Smooth muscle cell (in vitro differentiated cells): Measurements from ENCODE around the gene HABP2. TPM values are rescaled to one million over a fixed set of nuclear protein-coding genes. Genes with fewer than 3 reads are reported as not detected.

Source experiments
- DNase-seq: peaks from one replicate; lab custom pipeline; 2025; ENCODE audit not compliant: unreplicated experiment; lab: John Stamatoyannopoulos, UW
- H2AFZ ChIP-seq: fragments of 200-600 bp; sonication (generic); 2 replicates; pipeline ENCODE4 v1.6.0; 2016; ENCODE audit warnings: antibody characterized with exemption, low read depth, mild to moderate bottlenecking
- H3F3A ChIP-seq: fragments of 200-600 bp; sonication (generic); 2 replicates; pipeline ENCODE4 v1.6.0; 2017; ENCODE audit warnings: antibody characterized with exemption, low read depth
- H3K27ac ChIP-seq: fragments of 200-600 bp; sonication (generic); 2 replicates; pipeline ENCODE4 v1.5.1; 2016; ENCODE audit warnings: low read depth, mild to moderate bottlenecking
- H3K27me3 ChIP-seq: fragments of 200-600 bp; sonication (generic); 2 replicates; pipeline ENCODE4 v1.6.1; 2016; ENCODE audit warnings: low read depth, mild to moderate bottlenecking
- H3K36me3 ChIP-seq: fragments of 200-600 bp; sonication (generic); 2 replicates; pipeline ENCODE4 v1.5.1; 2016; ENCODE audit warnings: low read depth
- H3K4me1 ChIP-seq: fragments of 200-600 bp; sonication (generic); 2 replicates; pipeline ENCODE4 v1.5.1; 2016; ENCODE audit warnings: low read depth
- H3K4me2 ChIP-seq: fragments of 200-600 bp; sonication (generic); 2 replicates; pipeline ENCODE4 v1.6.0; 2016; ENCODE audit warnings: mild to moderate bottlenecking
- H3K4me3 ChIP-seq: fragments of 200-600 bp; sonication (generic); 2 replicates; pipeline ENCODE4 v1.5.1; 2016; ENCODE audit warnings: mild to moderate bottlenecking
- H3K79me2 ChIP-seq: fragments of 200-600 bp; sonication (generic); 2 replicates; pipeline ENCODE4 v1.6.0; 2016; ENCODE audit warnings: low read depth, mild to moderate bottlenecking
- H3K9ac ChIP-seq: fragments of 200-600 bp; sonication (generic); 2 replicates; pipeline ENCODE4 v1.6.0; 2016; ENCODE audit warnings: low read depth
- H3K9me3 ChIP-seq: fragments of 200-600 bp; sonication (generic); replicated peaks from 2 replicates; pipeline ENCODE4 v1.5.1; 2016; ENCODE audit warnings: low read depth
- H4K20me1 ChIP-seq: fragments of 200-600 bp; sonication (generic); 2 replicates; pipeline ENCODE4 v1.6.0; 2016; ENCODE audit warnings: low read depth
- WGBS: methylation state at CpG from one replicate; pipeline ENCODE4 v1.1.7; 2016; ENCODE audit warnings: low lambda C conversion rate; 5-methylcytosine and 5-hydroxymethylcytosine counted together
- polyA plus RNA-seq: library from polyadenylated mRNA; unstranded; fragments of >200 nt; fragmentation: Nextera tagmentation; extraction: Ambion mirVana; gene quantifications from 2 replicates; pipeline ENCODE4 v1.2.1, GENCODE V29; 2016
- total RNA-seq: library from RNA; depleted of rRNA; stranded (reverse); fragments of >200 nt; gene quantifications from 2 replicates; pipeline ENCODE4 v1.2.3, GENCODE V29; 2014
- TF ChIP-seq, protein P1 (sequence below): fragments of 200-600 bp; sonication (generic); IDR thresholded peaks from 2 replicates; pipeline ENCODE4 v1.5.1; 2017; ENCODE audit warnings: borderline replicate concordance, mild to moderate bottlenecking, antibody characterized with exemption; ENCODE audit not compliant: insufficient read depth, poor library complexity, severe bottlenecking

The HABP2 gene
- total and polyA plus RNA-seq, 2 experiments from 2014 or later: 0.05 TPM; not detected in 1

DNA sequence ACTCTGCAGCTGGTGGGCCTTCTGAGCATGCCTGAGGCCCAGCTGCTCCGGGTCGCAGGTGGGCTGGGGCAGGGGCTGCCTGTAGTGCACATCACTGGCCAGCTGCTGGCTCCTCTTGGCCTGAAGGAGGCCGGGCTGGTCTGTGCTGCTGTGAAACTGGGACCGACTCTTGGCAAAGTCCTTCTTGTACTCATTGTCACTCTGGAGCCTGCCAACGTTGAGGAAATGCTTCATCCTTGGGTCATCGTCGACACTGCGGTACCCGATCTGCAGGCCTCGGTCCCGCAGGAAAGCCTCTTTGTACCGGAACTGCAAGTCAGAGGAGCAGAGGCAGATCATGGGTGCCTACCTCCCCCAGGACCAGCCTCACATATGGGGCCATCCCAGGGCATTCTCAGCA, 37.7 kb downstream of the HABP2 start:
- Histone ChIP-seq H3K27ac (no peak overlapping the region), H3K36me3 (no peaks in the 10 kb centered on the region), H2AFZ (no peak overlapping the region), H3K9ac (no peak overlapping the region), H3K27me3 (peaks cover 13% of the 10 kb centered on the region), H3K9me3 (no peaks in the 10 kb centered on the region), H3K4me3 (no peak overlapping the region), H3K4me2 (no peak overlapping the region), H3K4me1 (no peaks in the 10 kb centered on the region), H3F3A (no peaks in the 10 kb centered on the region), H4K20me1 (no peaks in the 10 kb centered on the region), H3K79me2 (no peaks in the 10 kb centered on the region)
- TF ChIP-seq, protein P1, sequence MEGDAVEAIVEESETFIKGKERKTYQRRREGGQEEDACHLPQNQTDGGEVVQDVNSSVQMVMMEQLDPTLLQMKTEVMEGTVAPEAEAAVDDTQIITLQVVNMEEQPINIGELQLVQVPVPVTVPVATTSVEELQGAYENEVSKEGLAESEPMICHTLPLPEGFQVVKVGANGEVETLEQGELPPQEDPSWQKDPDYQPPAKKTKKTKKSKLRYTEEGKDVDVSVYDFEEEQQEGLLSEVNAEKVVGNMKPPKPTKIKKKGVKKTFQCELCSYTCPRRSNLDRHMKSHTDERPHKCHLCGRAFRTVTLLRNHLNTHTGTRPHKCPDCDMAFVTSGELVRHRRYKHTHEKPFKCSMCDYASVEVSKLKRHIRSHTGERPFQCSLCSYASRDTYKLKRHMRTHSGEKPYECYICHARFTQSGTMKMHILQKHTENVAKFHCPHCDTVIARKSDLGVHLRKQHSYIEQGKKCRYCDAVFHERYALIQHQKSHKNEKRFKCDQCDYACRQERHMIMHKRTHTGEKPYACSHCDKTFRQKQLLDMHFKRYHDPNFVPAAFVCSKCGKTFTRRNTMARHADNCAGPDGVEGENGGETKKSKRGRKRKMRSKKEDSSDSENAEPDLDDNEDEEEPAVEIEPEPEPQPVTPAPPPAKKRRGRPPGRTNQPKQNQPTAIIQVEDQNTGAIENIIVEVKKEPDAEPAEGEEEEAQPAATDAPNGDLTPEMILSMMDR: no peak
- no peak for DNase-seq
- 90% methylated on average over 12 of the region's 12 CpGs for WGBS

DNA sequence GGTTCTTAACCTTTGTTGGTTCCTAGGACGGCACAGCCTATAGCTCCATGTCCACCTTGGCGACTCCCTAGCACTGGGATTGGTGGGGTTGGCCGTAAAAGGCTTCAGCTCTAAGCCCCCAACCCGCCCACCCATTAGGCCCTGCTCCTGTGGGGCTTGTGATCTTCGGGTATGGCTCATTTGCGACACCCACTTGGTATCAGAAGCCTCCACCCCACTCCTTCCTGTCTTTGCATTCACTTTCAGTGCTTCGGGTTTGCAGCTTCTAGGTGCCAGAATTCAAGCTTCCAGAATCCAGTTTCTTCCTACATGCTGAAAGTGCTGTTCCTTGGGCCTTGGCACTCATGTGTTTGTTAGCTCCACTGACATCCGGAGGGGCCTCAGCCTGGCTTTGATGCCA, 39.5 kb downstream of the HABP2 start:
- Histone ChIP-seq H3K27ac (no peak overlapping the region), H3K9ac (no peak overlapping the region), H3K9me3 (no peaks in the 10 kb centered on the region), H3K4me2 (no peak overlapping the region), H3K4me3 (no peak overlapping the region), H3K27me3 (peaks cover 31% of the 10 kb centered on the region), H3K79me2 (no peaks in the 10 kb centered on the region), H4K20me1 (no peaks in the 10 kb centered on the region), H3K4me1 (no peaks in the 10 kb centered on the region), H3K36me3 (no peaks in the 10 kb centered on the region), H2AFZ (no peak overlapping the region), H3F3A (no peaks in the 10 kb centered on the region)
- WGBS: 82% methylated on average over 8 of the region's 8 CpGs
- TF ChIP-seq, protein P1: no peak
- DNase-seq: no peak

DNA sequence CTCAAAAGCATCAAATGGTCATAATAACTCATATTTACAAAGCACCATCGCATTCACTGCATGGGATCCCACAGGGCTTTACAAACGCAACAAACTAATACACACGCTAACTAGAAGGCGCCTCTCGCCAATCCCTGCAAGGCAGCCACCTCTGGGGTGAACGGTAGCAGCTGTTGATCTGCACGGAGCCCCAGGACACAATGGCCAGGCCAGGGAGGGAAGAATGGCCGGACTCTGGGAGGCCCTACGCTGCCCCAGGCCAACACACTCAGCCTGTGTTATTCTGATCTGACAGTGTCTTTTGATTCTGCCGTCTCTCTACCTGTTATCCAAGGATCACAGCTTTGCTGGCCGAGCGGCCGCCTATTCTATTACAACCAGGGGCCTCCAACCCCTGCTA, 41.8 kb downstream of the HABP2 start:
- H3K4me1 ChIP-seq: no peaks in the 10 kb centered on the region
- 90% methylated on average over 13 of the region's 13 CpGs for WGBS
- H3K27ac ChIP-seq: no peak overlapping the region
- no peak for DNase-seq
- TF ChIP-seq, protein P1: no peak
- no peaks in the 10 kb centered on the region for H3K79me2 ChIP-seq
- no peaks in the 10 kb centered on the region for H4K20me1 ChIP-seq
- H3K36me3 ChIP-seq: no peaks in the 10 kb centered on the region
- H3K27me3 ChIP-seq: peaks cover 43% of the 10 kb centered on the region
- H2AFZ ChIP-seq: no peak overlapping the region
- H3F3A ChIP-seq: no peaks in the 10 kb centered on the region
- no peak overlapping the region for H3K4me2 ChIP-seq
- no peak overlapping the region for H3K9ac ChIP-seq
- no peak overlapping the region for H3K4me3 ChIP-seq
- no peaks in the 10 kb centered on the region for H3K9me3 ChIP-seq

DNA sequence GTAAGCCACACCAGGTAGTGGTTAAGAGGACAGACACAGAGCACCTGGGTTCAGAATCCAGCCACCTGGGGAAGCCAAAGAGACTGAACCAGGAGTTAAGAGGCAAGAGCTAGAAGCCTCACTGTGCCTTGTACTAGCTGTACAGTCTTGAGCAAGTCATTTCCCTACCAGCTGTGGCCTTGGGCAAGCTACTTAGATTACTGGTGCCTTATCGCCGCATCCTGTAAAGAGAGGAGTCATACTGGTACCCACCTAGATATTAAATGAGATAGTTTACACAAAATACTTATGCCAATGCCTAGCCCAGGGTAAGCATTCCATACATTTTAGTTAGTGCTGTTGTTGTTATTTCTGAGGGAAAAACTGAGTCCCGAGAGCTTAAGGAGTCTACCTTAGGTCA, 47.7 kb downstream of the HABP2 start:
- Histone ChIP-seq H3K36me3 (no peaks in the 10 kb centered on the region), H2AFZ (no peak overlapping the region), H4K20me1 (no peaks in the 10 kb centered on the region), H3K9ac (no peak overlapping the region), H3F3A (no peaks in the 10 kb centered on the region), H3K4me3 (no peak overlapping the region), H3K4me1 (no peaks in the 10 kb centered on the region), H3K27ac (no peak overlapping the region), H3K79me2 (no peaks in the 10 kb centered on the region), H3K4me2 (no peak overlapping the region), H3K9me3 (no peaks in the 10 kb centered on the region), H3K27me3 (peaks cover 31% of the 10 kb centered on the region)
- WGBS: 94% methylated on average over 3 of the region's 3 CpGs
- TF ChIP-seq, protein P1: no peak
- no peak for DNase-seq
